Thyroid gland (tissue), 4 donors: ENCODE results near the gene CLSTN2.

Experiments
- POLR2A ChIP-seq, 2 donors: fragments of 450-650 bp; IDR thresholded peaks; one replicate each; pipeline ENCODE4 v1.6.1; 2017; ENCODE audit warnings: antibody characterized with exemption in 2 of 2, mild to moderate bottlenecking in 2 of 2, moderate library complexity in 1 of 2
- TF ChIP-seq, protein P1 (sequence below), 6 experiments: fragments of 200-600 bp in 3 of 6; fragments of 450-650 bp in 3 of 6; sonication (generic) in 3 of 6; IDR thresholded peaks; one replicate each; pipeline ENCODE4 v1.5.1; 2016 to 2019; ENCODE audit warnings: antibody characterized with exemption in 6 of 6, mild to moderate bottlenecking in 2 of 6, inconsistent platforms in 1 of 6, moderate library complexity in 1 of 6

GRCh38 chr3:140577911-140578310 is 642.9 kb downstream of the CLSTN2 start:
- no peak for TF ChIP-seq POLR2A (IDR thresholded peaks at IDR 0.05)
- TF ChIP-seq, protein P1, sequence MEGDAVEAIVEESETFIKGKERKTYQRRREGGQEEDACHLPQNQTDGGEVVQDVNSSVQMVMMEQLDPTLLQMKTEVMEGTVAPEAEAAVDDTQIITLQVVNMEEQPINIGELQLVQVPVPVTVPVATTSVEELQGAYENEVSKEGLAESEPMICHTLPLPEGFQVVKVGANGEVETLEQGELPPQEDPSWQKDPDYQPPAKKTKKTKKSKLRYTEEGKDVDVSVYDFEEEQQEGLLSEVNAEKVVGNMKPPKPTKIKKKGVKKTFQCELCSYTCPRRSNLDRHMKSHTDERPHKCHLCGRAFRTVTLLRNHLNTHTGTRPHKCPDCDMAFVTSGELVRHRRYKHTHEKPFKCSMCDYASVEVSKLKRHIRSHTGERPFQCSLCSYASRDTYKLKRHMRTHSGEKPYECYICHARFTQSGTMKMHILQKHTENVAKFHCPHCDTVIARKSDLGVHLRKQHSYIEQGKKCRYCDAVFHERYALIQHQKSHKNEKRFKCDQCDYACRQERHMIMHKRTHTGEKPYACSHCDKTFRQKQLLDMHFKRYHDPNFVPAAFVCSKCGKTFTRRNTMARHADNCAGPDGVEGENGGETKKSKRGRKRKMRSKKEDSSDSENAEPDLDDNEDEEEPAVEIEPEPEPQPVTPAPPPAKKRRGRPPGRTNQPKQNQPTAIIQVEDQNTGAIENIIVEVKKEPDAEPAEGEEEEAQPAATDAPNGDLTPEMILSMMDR (IDR thresholded peaks at IDR 0.05) = no peak
